ENCODE data around the gene PYDC2.

Gene PYDC2

GRCh38 chr3:191484461-191484860 is 23.5 kb downstream of the PYDC2 start:
- no peaks in the 10 kb centered on the region for H3K36me3 ChIP-seq (ENCODE audit: insufficient read depth, low read length)
- H3K79me2 ChIP-seq (ENCODE audit: insufficient read depth, low read length): no peaks in the 10 kb centered on the region
- ATAC-seq (ENCODE audit: insufficient read depth, low read depth) (no peak), DNase-seq (no peak)
- H4K20me1 ChIP-seq (ENCODE audit: insufficient read depth, low read length): no peaks in the 10 kb centered on the region
- no peak for TF ChIP-seq CTCF (IDR thresholded peaks at IDR 0.05; ENCODE audit: borderline replicate concordance, extremely low read depth, low read length, poor library complexity, severe bottlenecking)
- no peak for TF ChIP-seq EZH2 (IDR thresholded peaks at IDR 0.05; ENCODE audit: borderline replicate concordance, low read depth, low read length, severe bottlenecking)
- H3K9me3 ChIP-seq (ENCODE audit: insufficient read depth, low read length, severe bottlenecking): peaks cover 4% of the 10 kb centered on the region
- no peak overlapping the region for H3K9ac ChIP-seq (ENCODE audit: low read depth, low read length)
- no peaks in the 10 kb centered on the region for H3K4me1 ChIP-seq (ENCODE audit: insufficient read depth, low read length)
- no peak overlapping the region for H3K4me2 ChIP-seq (ENCODE audit: insufficient read depth, low read length)
- no peak overlapping the region for H3K27ac ChIP-seq (ENCODE audit: low read length)
- no peak overlapping the region for H3K4me3 ChIP-seq (ENCODE audit: low read depth in 1 of 2, low read length in 2 of 2)
- H3K27me3 ChIP-seq (ENCODE audit: insufficient read depth, low read length, poor library complexity): no peaks in the 10 kb centered on the region
- H2AFZ ChIP-seq (ENCODE audit: low read depth, low read length): no peak overlapping the region

- Histone ChIP-seq H3K4me2 (ENCODE audit: insufficient read depth, low read length) (no peak overlapping the region), H3K9me3 (ENCODE audit: insufficient read depth, low read length, severe bottlenecking) (no peaks in the 10 kb centered on the region), H2AFZ (ENCODE audit: low read depth, low read length) (no peak overlapping the region), H3K4me1 (ENCODE audit: insufficient read depth, low read length) (no peaks in the 10 kb centered on the region), H3K4me3 (ENCODE audit: low read depth in 1 of 2, low read length in 2 of 2) (no peak overlapping the region), H3K27ac (ENCODE audit: low read length) (no peak overlapping the region), H3K27me3 (ENCODE audit: insufficient read depth, low read length, poor library complexity) (no peaks in the 10 kb centered on the region), H3K9ac (ENCODE audit: low read depth, low read length) (no peak overlapping the region), H3K79me2 (ENCODE audit: insufficient read depth, low read length) (no peaks in the 10 kb centered on the region), H3K36me3 (ENCODE audit: insufficient read depth, low read length) (no peaks in the 10 kb centered on the region), H4K20me1 (ENCODE audit: insufficient read depth, low read length) (no peaks in the 10 kb centered on the region)
- TF ChIP-seq CTCF (IDR thresholded peaks at IDR 0.05; ENCODE audit: borderline replicate concordance, extremely low read depth, low read length, poor library complexity, severe bottlenecking) (no peak), EZH2 (IDR thresholded peaks at IDR 0.05; ENCODE audit: borderline replicate concordance, low read depth, low read length, severe bottlenecking) (no peak)
- no peak for ATAC-seq (ENCODE audit: insufficient read depth, low read depth)
- DNase-seq: no peak
Measured at GRCh38 chr3:191492601-191493000, 31.6 kb downstream of the PYDC2 start.

GRCh38 chr3:191493336-191493735 is 32.4 kb downstream of the PYDC2 start:
- Histone ChIP-seq H3K9ac (ENCODE audit: low read depth, low read length) (no peak overlapping the region), H3K79me2 (ENCODE audit: insufficient read depth, low read length) (no peaks in the 10 kb centered on the region), H2AFZ (ENCODE audit: low read depth, low read length) (no peak overlapping the region), H3K27ac (ENCODE audit: low read length) (no peak overlapping the region), H3K36me3 (ENCODE audit: insufficient read depth, low read length) (no peaks in the 10 kb centered on the region), H3K27me3 (ENCODE audit: insufficient read depth, low read length, poor library complexity) (no peaks in the 10 kb centered on the region), H3K9me3 (ENCODE audit: insufficient read depth, low read length, severe bottlenecking) (no peaks in the 10 kb centered on the region), H3K4me1 (ENCODE audit: insufficient read depth, low read length) (no peaks in the 10 kb centered on the region), H3K4me3 (ENCODE audit: low read depth in 1 of 2, low read length in 2 of 2) (no peak overlapping the region), H4K20me1 (ENCODE audit: insufficient read depth, low read length) (no peaks in the 10 kb centered on the region), H3K4me2 (ENCODE audit: insufficient read depth, low read length) (no peak overlapping the region)
- ATAC-seq (ENCODE audit: insufficient read depth, low read depth) (no peak), DNase-seq (no peak)
- TF ChIP-seq CTCF (IDR thresholded peaks at IDR 0.05; ENCODE audit: borderline replicate concordance, extremely low read depth, low read length, poor library complexity, severe bottlenecking) (no peak), EZH2 (IDR thresholded peaks at IDR 0.05; ENCODE audit: borderline replicate concordance, low read depth, low read length, severe bottlenecking) (no peak)
